H4 (cell line): ENCODE measurements around the gene JUP. TPM values are rescaled to one million over a fixed set of nuclear protein-coding genes. Genes with fewer than 3 reads are reported as not detected.

Experiments used
- DNase-seq: peaks from one replicate; pipeline ENCODE4 v3.0.0-alpha.2; 2015; ENCODE audit warnings: low spot score
- total RNA-seq: library from RNA; depleted of rRNA; stranded (reverse); fragments of >200 nt; shearing (Covaris generic); gene quantifications from 2 replicates; pipeline ENCODE4 v1.2.3, GENCODE V29; 2014

The JUP gene
- total RNA-seq, 1 experiment from 2014 or later = 5.9 TPM

GRCh38 chr17:41810659-41811548 lies 24.4 kb upstream of the JUP start:
- no peak for DNase-seq

- no peak for DNase-seq
Observed at GRCh38 chr17:41806685-41807445, 20.4 kb upstream of the JUP start.

- no peak for DNase-seq
Observed at GRCh38 chr17:41803049-41804020, 16.8 kb upstream of the JUP start.

- DNase-seq = peak; percentile 84
Observed at GRCh38 chr17:41801374-41802271, 15.1 kb upstream of the JUP start.

- DNase-seq = no peak
Observed at GRCh38 chr17:41800601-41801373, 14.3 kb upstream of the JUP start.

GRCh38 chr17:41799366-41799765 lies 12.9 kb upstream of the JUP start:
- no peak for DNase-seq

- no peak for DNase-seq
Observed at GRCh38 chr17:41797377-41797776, 10.9 kb upstream of the JUP start.

GRCh38 chr17:41796121-41796895 lies 9.8 kb upstream of the JUP start:
- DNase-seq = no peak

GRCh38 chr17:41794540-41794975 lies 8.0 kb upstream of the JUP start:
- DNase-seq = no peak

GRCh38 chr17:41793784-41794539 lies 7.5 kb upstream of the JUP start:
- DNase-seq = peak; percentile 62

GRCh38 chr17:41792845-41793783 lies 6.6 kb upstream of the JUP start:
- DNase-seq = peak; percentile 92

GRCh38 chr17:41787021-41787418 lies 509 bp upstream of the JUP start:
- DNase-seq = no peak

- no peak for DNase-seq
Observed at GRCh38 chr17:41785859-41786226, 668 bp downstream of the JUP start.

GRCh38 chr17:41785091-41785858 lies 1.2 kb downstream of the JUP start:
- no peak for DNase-seq

- DNase-seq = peak; percentile 46
Observed at GRCh38 chr17:41784207-41784744, 2.2 kb downstream of the JUP start.

- DNase-seq = no peak
Observed at GRCh38 chr17:41782142-41782541, 4.4 kb downstream of the JUP start.
